HepG2 (cell line): ENCODE results near the gene RERE. TPM values are rescaled to one million over a fixed set of nuclear protein-coding genes. Genes with fewer than 3 reads are reported as not detected.

Experiments used
- ARNTL ChIP-seq: sonication (generic); formaldehyde crosslinking; IDR thresholded peaks from 2 replicates; pipeline ENCODE4 v1.4.0; 2020; ENCODE audit warnings: mild to moderate bottlenecking, missing genetic modification reagents
- ASH2L ChIP-seq: fragments of 300-600, 200-600 bp; sonication (generic); IDR thresholded peaks from 2 replicates; pipeline ENCODE4 v1.7.0; 2017; ENCODE audit warnings: low read depth, mild to moderate bottlenecking, moderate library complexity, mixed read lengths, low read length; ENCODE audit not compliant: insufficient read length
- BRCA1 ChIP-seq: sonication (generic); formaldehyde crosslinking; IDR thresholded peaks from 2 replicates; pipeline ENCODE4 v1.4.0; 2020; ENCODE audit warnings: missing genetic modification reagents
- CEBPG ChIP-seq: IDR thresholded peaks from 2 replicates; pipeline ENCODE4 v1.6.1; 2016
- EEA1 ChIP-seq: sonication (generic); formaldehyde crosslinking; IDR thresholded peaks from 2 replicates; pipeline ENCODE4 v1.5.1; 2020; ENCODE audit warnings: mild to moderate bottlenecking, missing genetic modification reagents, borderline replicate concordance
- ESRRA ChIP-seq: sonication (generic); formaldehyde crosslinking; IDR thresholded peaks from 2 replicates; pipeline ENCODE4 v1.5.1; 2020; ENCODE audit warnings: mild to moderate bottlenecking, low read depth, missing genetic modification reagents
- FOXC1 ChIP-seq: sonication (generic); formaldehyde crosslinking; IDR thresholded peaks from 2 replicates; pipeline ENCODE4 v1.8.0; 2022; ENCODE audit warnings: mild to moderate bottlenecking, missing genetic modification reagents, borderline replicate concordance
- GATAD2A ChIP-seq: IDR thresholded peaks from 2 replicates; pipeline ENCODE4 v1.6.1; 2016
- KDM5A ChIP-seq: fragments of 200-600 bp; sonication (generic); IDR thresholded peaks from 2 replicates; pipeline ENCODE4 v1.7.0; 2018; ENCODE audit warnings: antibody characterized with exemption, mild to moderate bottlenecking, low read length, borderline replicate concordance
- MAFK ChIP-seq, 2 experiments: IDR thresholded peaks in 1 of 2; conservative IDR thresholded peaks in 1 of 2; 2 replicates each; pipeline ENCODE4 v1.6.1; 2011; ENCODE audit warnings: improper control_type of control experiment in 2 of 2, low read length in 2 of 2
- MED13 ChIP-seq: sonication (generic); formaldehyde crosslinking; IDR thresholded peaks from 2 replicates; pipeline ENCODE4 v1.5.0; 2020; ENCODE audit warnings: missing genetic modification reagents
- MLX ChIP-seq: IDR thresholded peaks from 2 replicates; pipeline ENCODE4 v1.6.1; 2016
- MXI1 ChIP-seq: IDR thresholded peaks from 3 replicates; pipeline ENCODE4 v1.6.1; 2012; ENCODE audit warnings: low read depth, low read length, inconsistent platforms, borderline replicate concordance
- NR2F1 ChIP-seq, 2 experiments: fragments of 450-650 bp in 1 of 2; formaldehyde crosslinking in 1 of 2; IDR thresholded peaks; 2 replicates each; pipeline versions ENCODE4 v1.5.0 to v1.6.1; 2016 to 2020; ENCODE audit warnings: mild to moderate bottlenecking in 1 of 2, missing compliant biosample characterization in 1 of 2, missing genetic modification reagents in 1 of 2, moderate library complexity in 1 of 2
- PPARG ChIP-seq: conservative IDR thresholded peaks from 2 replicates; pipeline ENCODE4 v1.6.1; 2016; ENCODE audit warnings: missing biosample characterization, missing genetic modification reagents
- SMAD3 ChIP-seq: sonication (generic); formaldehyde crosslinking; IDR thresholded peaks from 2 replicates; pipeline ENCODE4 v1.4.0; 2020; ENCODE audit warnings: missing genetic modification reagents
- SMYD3 ChIP-seq: sonication (generic); formaldehyde crosslinking; IDR thresholded peaks from 2 replicates; pipeline ENCODE4 v1.8.1; 2023; ENCODE audit warnings: mild to moderate bottlenecking, missing genetic modification reagents
- SOX5 ChIP-seq: IDR thresholded peaks from 2 replicates; pipeline ENCODE4 v1.6.1; 2016; ENCODE audit warnings: borderline replicate concordance
- WIZ ChIP-seq: sonication (generic); formaldehyde crosslinking; IDR thresholded peaks from 2 replicates; pipeline ENCODE4 v1.5.1; 2020; ENCODE audit warnings: mild to moderate bottlenecking, missing genetic modification reagents
- ZBTB34 ChIP-seq: sonication (generic); formaldehyde crosslinking; IDR thresholded peaks from 2 replicates; pipeline ENCODE4 v1.8.0; 2022; ENCODE audit warnings: mild to moderate bottlenecking, missing genetic modification reagents
- ZNF121 ChIP-seq: sonication (generic); formaldehyde crosslinking; IDR thresholded peaks from 2 replicates; pipeline ENCODE4 v1.5.0; 2020; ENCODE audit warnings: mild to moderate bottlenecking, missing genetic modification reagents
- ZNF3 ChIP-seq: IDR thresholded peaks from 2 replicates; pipeline ENCODE4 v1.7.0; 2017; ENCODE audit warnings: inconsistent platforms
- ZNF354B ChIP-seq: sonication (generic); formaldehyde crosslinking; IDR thresholded peaks from 2 replicates; pipeline ENCODE4 v1.8.0; 2022; ENCODE audit warnings: mild to moderate bottlenecking, missing genetic modification reagents
- ZNF383 ChIP-seq: sonication (generic); formaldehyde crosslinking; IDR thresholded peaks from 2 replicates; pipeline ENCODE4 v1.4.0; 2020; ENCODE audit warnings: missing genetic modification reagents, mild to moderate bottlenecking, borderline replicate concordance
- polyA plus RNA-seq, 8 experiments: library from polyadenylated mRNA; depleted of rRNA in 3 of 8; stranded (reverse) in 7 of 8; unstranded in 1 of 8; fragments of >200 nt; fragmentation: Illumina TruSeq in 4 of 8; extraction: Trizol in 4 of 8; gene quantifications; 2 replicates each; pipeline versions ENCODE4 v1.2.1 to v1.2.3, GENCODE V29; 2011 to 2016; ENCODE audit warnings: low read depth in 4 of 8, missing spikeins in 1 of 8, mixed read lengths in 1 of 8; ENCODE audit not compliant: insufficient read depth in 1 of 8
- total RNA-seq, 5 experiments: library from RNA; depleted of rRNA; stranded (reverse); fragments of >200 nt; fragmentation: Illumina TruSeq; extraction: Trizol; gene quantifications; 2 replicates each; pipeline ENCODE4 v1.2.3, GENCODE V29; 2016; ENCODE audit warnings: low read depth in 1 of 5
- TF ChIP-seq, protein P1 (sequence below): sonication (generic); formaldehyde crosslinking; IDR thresholded peaks from 2 replicates; pipeline ENCODE4 v1.4.0; 2020; ENCODE audit warnings: mild to moderate bottlenecking, missing genetic modification reagents
- TF ChIP-seq, protein P2 (sequence below): fragments of 450-650 bp; IDR thresholded peaks from 2 replicates; pipeline ENCODE4 v1.6.1; 2017; ENCODE audit warnings: mild to moderate bottlenecking

RERE gene
- total and polyA plus RNA-seq, 2 of the 13 experiments (the other 11 are each of a cell fraction or from before 2014, with no cell fraction given) = 18.3 to 21.9 TPM

GRCh38 chr1:8643542-8644536, 173.6 kb downstream of the RERE start (continued):
- TF ChIP-seq ZNF354B (no peak), EEA1 (CRISPR knock-in tag) (no peak), SOX5 (CRISPR knock-in tag) (peak; percentile 86), ARNTL (CRISPR knock-in tag) (no peak), MED13 (CRISPR knock-in tag) (no peak), GATAD2A (peak; percentile 97), ESRRA (0 out of 2 replicates have a peak, but pooled peaks have one; percentile 26), CEBPG (CRISPR knock-in tag) (peak; percentile 93), ZBTB34 (CRISPR knock-in tag) (no peak), MAFK (conservative IDR thresholded peaks at IDR 0.05 in 1 of 2, IDR thresholded peaks at IDR 0.05 in 1 of 2; ENCODE audit: low read length in 2 of 2) (peak in 1 of 2 experiments; percentile 17; a peak in 1 of 4 replicates), MXI1 (no peak; the same call in 2 of the 3 replicates), SMYD3 (CRISPR knock-in tag) (no peak), ZNF3 (CRISPR knock-in tag) (0 out of 2 replicates have a peak, but pooled peaks have one; percentile 38), ZNF383 (no peak), FOXC1 (CRISPR knock-in tag) (no peak), BRCA1 (no peak), PPARG (CRISPR knock-in tag) (peak; percentile 98), ZNF121 (no peak), MLX (CRISPR knock-in tag) (peak; percentile 76; the same call in 1 of the 2 replicates), NR2F1 (CRISPR knock-in tag; IDR thresholded peaks at IDR 0.05) (0 out of 4 replicates have a peak, but pooled peaks of 1 of the 2 experiments have one; percentile 23), KDM5A (no peak), WIZ (no peak), ASH2L (peak; percentile 28), SMAD3 (CRISPR knock-in tag) (0 out of 2 replicates have a peak, but pooled peaks have one; percentile 33)
- TF ChIP-seq, protein P1, sequence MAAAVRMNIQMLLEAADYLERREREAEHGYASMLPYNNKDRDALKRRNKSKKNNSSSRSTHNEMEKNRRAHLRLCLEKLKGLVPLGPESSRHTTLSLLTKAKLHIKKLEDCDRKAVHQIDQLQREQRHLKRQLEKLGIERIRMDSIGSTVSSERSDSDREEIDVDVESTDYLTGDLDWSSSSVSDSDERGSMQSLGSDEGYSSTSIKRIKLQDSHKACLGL (CRISPR knock-in tag) = no peak
- TF ChIP-seq, protein P2, sequence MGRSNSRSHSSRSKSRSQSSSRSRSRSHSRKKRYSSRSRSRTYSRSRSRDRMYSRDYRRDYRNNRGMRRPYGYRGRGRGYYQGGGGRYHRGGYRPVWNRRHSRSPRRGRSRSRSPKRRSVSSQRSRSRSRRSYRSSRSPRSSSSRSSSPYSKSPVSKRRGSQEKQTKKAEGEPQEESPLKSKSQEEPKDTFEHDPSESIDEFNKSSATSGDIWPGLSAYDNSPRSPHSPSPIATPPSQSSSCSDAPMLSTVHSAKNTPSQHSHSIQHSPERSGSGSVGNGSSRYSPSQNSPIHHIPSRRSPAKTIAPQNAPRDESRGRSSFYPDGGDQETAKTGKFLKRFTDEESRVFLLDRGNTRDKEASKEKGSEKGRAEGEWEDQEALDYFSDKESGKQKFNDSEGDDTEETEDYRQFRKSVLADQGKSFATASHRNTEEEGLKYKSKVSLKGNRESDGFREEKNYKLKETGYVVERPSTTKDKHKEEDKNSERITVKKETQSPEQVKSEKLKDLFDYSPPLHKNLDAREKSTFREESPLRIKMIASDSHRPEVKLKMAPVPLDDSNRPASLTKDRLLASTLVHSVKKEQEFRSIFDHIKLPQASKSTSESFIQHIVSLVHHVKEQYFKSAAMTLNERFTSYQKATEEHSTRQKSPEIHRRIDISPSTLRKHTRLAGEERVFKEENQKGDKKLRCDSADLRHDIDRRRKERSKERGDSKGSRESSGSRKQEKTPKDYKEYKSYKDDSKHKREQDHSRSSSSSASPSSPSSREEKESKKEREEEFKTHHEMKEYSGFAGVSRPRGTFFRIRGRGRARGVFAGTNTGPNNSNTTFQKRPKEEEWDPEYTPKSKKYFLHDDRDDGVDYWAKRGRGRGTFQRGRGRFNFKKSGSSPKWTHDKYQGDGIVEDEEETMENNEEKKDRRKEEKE = no peak
